GM18873 (cell line): Measurements from ENCODE around the gene GNG4.
"Not testable (repeated sequence)": the region's sequence is repeated elsewhere in the genome, so short reads cannot be mapped to it uniquely, and the experiment has no call there.

ENCODE experiments used
- ATAC-seq: cut with Tn5 transposase; IDR thresholded peaks from one replicate; pipeline ENCODE4 v1.9.1; 2021; ENCODE audit warnings: mild to moderate bottlenecking, moderate library complexity, moderate number of reproducible peaks; ENCODE audit not compliant: unreplicated experiment, low FRiP score

The GNG4 gene

DNA sequence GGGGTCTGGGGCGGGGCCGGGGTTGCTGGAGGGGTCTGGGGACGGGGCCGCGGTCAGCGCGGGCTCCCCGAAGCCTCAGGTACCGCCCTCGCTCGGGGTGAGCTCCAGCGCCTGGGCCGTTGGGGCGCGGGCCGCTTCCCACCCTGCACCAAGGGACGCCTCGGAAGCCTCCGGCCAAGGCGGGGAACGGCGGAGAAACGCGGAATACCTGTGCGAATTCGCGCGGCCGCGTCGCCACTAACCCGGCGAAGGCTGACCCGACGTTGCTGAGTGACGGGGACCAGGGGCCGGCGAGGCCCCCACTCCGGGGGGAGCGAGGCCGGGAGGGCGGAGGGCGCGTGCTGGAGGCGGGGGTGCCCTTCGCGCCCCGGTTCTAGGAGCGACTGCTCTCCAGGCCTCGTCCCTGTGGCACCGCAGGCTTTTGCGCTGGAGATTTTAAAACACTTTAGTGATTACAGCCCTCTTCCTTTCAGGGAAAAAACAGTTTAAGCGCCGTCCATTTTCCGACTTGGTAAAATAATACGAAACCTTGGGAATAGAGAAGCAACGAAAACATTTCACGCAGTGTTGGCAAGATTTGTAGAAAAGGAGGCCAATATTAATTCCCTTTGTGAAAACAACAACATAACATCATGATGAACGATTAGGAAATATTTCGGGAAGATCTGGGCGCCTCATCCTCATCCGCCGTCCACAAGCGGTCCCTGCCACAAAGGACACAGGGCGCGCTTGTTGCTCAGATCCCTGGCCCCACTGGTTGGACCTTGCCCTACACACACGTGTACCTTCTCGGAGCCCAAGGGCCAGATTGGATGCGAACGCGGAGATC, 971 bp upstream of the GNG4 start:
- ATAC-seq: no peak

DNA sequence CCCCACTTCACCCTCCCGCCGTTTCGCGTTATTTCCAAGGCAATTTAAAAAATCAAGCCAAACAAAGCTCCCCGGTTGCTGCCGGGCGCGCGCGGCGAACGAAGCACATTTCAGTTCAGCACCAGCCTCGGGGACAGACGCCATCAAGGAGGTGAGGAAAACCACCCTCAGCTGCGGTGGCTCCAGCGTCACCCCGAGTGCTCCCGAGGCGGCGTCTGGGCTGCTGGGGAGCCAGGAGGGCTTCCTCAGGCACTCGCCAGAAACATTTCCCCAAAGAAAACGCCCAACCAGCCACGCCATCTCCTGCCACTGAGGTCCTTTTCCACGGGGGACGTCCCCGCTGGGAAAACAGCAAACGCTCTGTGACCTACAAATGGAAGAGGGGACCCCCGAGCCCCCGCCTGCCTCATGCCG, 623 bp downstream of the GNG4 start:
- ATAC-seq: no peak

DNA sequence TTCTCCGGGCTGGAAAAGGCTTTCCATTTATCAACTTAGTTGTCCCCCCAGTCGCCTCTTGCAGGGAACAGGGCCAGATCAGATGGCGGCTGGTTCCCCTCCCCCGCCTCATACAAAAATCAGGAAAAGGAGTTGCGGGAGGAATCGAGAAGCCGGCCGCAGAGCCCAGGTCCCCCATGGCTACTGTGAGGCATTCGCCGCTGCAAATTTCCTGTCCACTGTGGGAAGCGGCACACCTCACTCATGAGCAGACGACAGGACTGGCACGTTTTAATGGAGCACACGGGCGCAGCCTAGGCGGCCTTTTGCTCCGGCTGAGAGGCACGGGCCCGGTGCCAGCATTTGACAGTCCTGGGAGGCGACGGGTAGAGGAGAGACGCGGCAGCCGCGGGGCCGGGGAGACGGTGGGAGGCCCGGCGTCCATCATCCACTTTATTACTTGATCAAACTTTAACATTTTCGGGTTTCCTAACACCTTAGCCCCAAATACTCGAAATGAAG, 1.1 kb downstream of the GNG4 start:
- no peak for ATAC-seq

DNA sequence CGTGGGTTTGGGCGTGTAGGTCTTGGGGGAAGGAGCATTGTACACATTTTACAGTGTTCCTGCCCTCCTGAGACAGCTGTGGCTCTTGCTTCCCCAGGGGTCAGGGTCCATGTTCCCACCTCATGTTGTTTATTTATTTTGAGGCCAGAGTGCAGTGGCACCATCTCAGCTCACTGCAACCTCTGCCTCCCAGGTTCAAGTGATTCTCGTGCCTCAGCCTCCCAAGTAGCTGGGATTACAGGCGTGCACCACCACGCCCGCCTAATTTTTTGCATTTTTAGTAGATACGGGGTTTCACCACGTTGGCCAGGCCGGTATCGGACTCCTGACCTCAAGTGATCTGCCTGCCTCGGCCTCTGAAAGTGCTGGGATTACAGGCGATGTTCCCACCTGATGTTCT, 2.0 kb downstream of the GNG4 start:
- ATAC-seq: not testable (repeated sequence)

DNA sequence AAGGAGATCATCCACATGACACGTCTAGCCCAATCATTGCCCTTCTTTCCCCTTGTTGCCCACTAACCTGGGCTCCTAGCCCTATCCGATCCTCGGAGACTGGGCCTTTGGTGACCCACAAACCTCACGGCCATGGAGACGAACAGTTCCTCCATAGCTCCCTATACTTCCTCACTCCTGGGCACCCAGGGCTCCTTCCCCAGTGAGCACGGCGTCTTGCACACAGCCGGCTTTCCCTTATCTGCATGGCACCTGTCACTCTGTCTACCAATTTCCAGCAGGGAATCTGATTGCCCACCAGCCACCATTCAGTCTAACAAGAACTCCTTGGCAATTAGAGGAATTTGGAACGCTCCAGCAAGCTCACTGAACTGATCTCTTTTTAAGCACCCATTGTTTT, 3.1 kb downstream of the GNG4 start:
- ATAC-seq: no peak

GRCh38 chr1:235644693-235645305, 4.8 kb downstream of the GNG4 start:
- no peak for ATAC-seq

DNA sequence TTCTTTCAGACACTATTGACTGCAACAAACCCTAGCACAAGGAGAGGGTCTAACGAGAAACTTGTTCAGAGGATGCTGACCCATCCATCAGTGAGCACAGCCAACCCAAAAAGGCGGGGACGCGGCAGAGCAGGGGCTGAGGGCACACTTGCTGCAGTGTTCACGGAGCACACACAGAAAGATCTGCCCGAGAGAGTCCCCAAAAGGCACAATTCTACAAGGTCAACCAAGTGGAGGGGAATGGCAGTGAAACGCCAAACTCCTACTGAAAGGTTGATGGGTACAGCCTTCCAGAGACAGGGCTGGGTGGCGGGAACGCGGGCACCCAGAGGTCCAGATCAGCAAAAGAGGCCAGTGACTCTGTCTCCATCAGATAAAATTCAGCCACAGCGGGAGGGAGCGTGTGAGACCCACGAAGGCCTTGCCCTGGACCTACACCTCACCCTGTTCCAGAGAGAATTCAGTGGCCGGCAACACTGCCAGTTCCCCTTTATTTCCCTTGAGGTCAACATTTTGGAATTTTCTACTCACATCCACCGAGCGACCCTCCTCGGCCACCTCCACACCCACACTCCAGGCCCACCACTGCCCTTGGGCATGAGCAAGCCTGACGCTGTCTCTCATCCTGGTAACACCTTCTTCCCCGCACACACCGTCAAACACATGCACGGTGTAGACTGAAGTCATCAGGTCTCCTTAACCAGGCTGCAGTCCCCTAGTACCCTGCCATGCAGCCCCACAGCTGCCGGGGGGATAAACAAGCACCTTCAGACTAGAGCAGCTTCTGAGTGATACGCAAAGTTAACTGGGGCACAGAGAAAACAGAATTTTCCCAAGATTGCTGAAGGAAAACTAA, 5.5 kb downstream of the GNG4 start:
- ATAC-seq: no peak

DNA sequence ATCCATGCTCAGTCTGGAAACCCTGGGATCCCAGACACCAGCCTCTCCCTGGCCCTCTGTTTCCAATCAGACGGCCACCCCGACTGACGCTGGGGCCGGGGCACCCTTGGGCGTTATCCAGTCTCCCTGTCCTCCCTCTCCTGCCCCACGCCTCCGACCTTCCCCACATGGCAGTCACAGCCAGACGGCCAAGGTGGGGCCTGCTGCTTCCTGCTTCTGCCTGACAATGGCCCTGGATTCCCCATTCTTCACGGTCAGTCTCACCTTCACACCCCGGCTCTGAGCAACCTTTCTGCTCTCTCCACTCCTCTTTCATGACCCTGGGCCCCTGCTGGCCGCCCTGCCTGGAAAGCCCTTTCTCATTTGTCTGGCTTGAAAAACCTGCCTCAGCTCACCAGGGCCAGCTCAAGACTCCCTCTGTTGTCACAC, 6.6 kb downstream of the GNG4 start:
- no peak for ATAC-seq

DNA sequence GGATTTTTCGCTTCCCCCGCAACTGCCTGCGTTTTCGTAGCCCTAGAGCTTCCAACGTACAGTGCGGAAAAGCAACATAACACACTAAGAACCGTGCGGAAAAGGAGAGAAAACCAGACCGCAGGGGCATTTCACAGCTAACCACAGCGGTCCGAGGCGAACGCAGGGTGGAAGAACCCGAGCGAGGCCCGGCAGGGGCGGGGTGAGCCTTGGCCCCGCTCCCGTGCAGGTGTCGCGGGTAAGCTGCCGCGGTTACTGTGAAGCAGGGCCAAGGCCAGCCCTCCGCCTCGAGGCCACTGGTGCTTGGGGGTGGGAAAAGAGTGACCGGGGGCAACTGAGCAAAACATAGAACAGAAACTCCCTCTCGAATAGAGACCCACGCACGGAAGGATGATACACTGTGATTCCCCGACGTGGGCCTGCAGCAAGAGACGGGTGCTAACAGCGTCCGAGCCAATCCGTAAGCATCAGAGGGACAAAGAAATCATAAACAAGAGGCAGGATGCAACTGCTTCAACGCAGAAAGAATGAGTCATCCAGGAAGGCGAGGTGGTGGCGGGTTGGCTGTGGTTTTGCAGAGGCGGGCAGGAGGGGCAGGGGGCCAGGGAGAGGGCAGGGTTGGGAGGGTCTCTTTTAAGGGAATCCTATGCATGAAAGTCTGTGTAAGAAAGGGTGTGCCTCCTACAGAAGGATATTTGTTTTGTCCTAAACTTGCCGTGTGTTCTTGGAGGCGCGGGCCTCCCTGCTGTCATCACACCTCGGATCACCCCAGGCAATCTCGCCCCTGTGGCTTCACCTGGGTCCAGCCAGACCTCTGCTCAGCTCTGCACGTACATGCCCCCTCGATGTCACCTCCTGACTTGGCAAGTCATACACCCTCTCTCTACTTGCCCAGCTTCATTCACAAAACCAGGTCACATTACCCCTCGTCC, 7.3 kb downstream of the GNG4 start:
- ATAC-seq: peak; percentile 64

- no peak for ATAC-seq
These were observed 9.0 kb downstream of the GNG4 start for GRCh38 chr1:235640580-235640979.

DNA sequence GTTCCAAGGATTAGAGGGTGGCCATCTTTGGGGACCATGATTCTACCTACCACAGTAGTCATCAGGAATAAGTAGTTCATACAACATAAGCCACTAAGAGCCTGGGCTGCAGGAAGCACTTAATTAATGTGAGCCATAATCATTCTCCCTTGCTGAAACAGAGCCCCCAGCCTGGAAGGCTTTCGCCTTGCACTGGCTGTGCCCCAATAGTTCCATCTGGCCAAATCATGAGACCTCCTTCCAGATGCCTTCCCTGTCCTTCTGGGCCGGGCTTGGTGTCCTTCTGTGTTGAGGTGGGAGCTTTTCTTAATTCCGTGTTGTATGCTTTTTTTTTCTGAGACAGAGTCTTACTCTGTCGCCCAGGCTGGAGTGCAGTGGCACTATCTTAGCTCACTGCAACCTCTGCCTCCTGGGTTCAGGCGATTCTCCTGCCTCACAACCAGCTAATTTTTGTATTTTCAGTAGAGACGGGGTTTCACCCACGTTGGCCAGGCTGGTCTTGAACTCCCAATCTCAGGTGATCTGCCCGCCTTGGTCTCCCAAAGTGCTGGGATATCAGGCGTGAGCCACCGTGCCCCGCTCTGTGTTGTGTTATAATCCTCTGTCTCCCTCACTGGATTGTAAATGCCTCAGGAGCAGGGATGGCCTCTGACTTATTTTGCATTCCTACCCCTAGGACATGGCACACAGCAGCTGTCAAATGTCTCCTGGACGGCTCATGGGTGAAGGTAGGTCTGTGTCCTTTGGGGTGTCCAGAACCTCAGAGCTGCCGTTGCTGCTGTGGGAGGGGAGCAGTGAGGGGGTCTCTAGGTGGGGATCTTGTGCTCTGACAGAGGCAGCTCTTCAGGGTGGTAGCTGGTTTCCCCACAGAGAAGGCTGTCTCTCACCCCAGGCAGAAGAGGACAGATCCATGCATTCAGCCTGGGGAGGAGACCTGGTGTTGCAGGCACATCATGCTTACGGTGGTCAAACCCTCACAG, 10.1 kb downstream of the GNG4 start:
- no peak for ATAC-seq

GRCh38 chr1:235638612-235639011, 11.0 kb downstream of the GNG4 start:
- ATAC-seq: not testable (repeated sequence)

DNA sequence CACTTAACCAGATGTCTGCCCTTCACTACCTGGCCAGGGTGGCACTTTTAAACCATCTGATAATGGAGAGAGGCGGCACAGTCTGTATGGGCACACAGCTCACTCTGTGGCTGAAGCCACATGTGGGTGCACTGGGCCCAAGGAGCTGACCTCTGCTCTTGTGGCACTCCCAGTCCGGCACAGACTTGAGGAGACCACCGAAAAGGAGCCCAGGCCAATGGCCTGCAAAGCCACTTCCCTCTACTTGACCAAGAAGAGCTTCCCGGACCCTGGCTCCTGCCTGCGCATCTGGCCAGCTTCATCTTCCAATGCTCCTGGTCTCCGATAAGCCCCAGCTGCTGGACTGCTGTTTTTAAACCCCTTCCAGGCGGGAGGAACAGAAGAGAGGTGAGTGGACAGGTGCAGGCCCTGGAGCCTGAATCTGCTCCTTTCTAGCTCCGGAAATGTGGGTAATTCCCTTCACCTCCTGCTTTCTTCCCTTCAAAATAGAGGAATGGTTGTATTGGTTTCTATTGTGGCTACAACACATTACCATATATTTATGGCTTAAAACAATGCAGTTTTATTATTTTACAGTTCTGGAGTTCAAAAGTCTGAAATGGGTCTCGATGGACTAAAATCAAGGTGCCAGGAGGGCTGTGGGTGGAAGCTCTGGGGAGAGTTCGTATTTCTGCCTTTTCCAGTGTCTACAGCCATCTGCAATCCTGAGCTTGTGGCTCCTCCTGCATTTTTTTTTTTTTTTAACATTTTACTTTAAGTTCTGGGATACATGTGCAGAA, 11.6 kb downstream of the GNG4 start:
- no peak for ATAC-seq

- ATAC-seq: no peak
These were observed 13.5 kb downstream of the GNG4 start for GRCh38 chr1:235635938-235636662.

DNA sequence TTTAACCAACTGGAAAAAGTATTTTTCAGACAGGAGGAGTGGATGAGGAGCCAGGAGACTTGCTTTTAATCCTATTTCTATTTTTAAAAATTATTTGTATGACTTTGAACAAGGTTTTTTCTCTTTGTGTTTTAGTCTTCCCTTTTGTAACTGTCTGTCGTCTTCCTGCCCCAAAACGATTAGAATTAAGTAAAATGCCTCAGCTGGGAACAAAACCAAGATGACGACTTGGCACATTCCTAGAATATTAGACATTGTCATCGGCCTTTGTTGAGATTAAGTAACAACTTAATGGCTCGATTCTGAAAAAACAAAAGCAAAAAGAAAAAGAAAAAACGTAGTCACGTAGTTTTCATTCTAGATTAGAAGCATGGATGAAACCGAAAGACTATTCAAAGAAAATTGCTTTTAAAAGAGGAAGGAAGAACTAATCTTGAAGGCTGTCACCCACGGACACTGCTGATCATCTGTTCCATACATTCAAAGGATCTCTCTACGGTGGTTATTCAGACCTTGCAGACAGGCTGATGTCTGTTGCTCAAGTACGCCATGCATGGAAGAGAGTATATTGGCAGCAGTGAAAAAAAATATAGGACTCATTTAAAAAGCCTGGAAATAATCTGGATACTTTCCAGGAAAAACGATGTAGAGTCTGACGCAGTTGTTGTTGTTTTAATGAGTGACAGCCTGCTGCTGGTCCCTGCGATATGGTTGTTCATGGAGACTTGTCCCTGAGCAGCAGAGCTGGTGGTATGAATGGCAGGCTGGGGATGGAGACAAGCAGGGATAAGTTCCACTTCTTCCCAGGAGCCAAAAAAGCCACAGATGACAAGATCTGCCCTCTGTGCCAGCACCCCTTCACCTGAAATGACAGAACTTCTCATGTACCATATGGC, 16.8 kb downstream of the GNG4 start:
- peak; percentile 58 for ATAC-seq

GRCh38 chr1:235631816-235632215, 17.8 kb downstream of the GNG4 start:
- ATAC-seq: no peak
